H1 (cell line): ENCODE data around the gene CAMKMT. TPM values are rescaled to one million over a fixed set of nuclear protein-coding genes. Genes with fewer than 3 reads are reported as not detected.

Source experiments
- CTCF ChIA-PET: fragments of 300-600 bp; sonication (Branson Sonifier 250); formaldehyde crosslinking; loops from one replicate; lab custom pipeline; 2021; ENCODE audit not compliant: partially characterized antibody; lab: Charles Lee
- POLR2A ChIA-PET: fragments of 300-600 bp; sonication (Branson Sonifier 250); formaldehyde crosslinking; loops from one replicate; lab custom pipeline; 2021; ENCODE audit warnings: inconsistent platforms; ENCODE audit not compliant: partially characterized antibody; lab: Charles Lee
- DNase-seq, 2 experiments: peaks; one replicate each; pipeline versions ENCODE4 v3.0.0 to v3.0.0-alpha.2; 2010 to 2022; ENCODE audit warnings: low spot score in 2 of 2, low read depth in 1 of 2, mixed read lengths in 1 of 2
- FAIRE-seq: peaks from 2 replicates; lab custom pipeline; 2011; peaks lifted over from hg19 to GRCh38; lab: Jason Lieb, UNC
- H2AFZ ChIP-seq: 2 replicates; pipeline ENCODE4 v1.8.1; 2012; ENCODE audit warnings: low read length, inconsistent platforms
- H2AK5ac ChIP-seq: 2 replicates; pipeline ENCODE4 v1.6.1; 2013; ENCODE audit warnings: low read depth, low read length
- H2BK120ac ChIP-seq: replicated peaks from 2 replicates; pipeline ENCODE3; 2013; ENCODE audit warnings: low read depth, low read length, inconsistent platforms
- H2BK12ac ChIP-seq: 2 replicates; pipeline ENCODE4 v1.6.1; 2013; ENCODE audit warnings: low read depth, low read length
- H2BK15ac ChIP-seq: 2 replicates; pipeline ENCODE4 v1.6.1; 2013; ENCODE audit warnings: low read length
- H2BK20ac ChIP-seq: 2 replicates; pipeline ENCODE4 v1.6.1; 2013; ENCODE audit warnings: low read length
- H2BK5ac ChIP-seq: 2 replicates; pipeline ENCODE4 v1.6.1; 2013; ENCODE audit warnings: low read depth, low read length
- H3K14ac ChIP-seq: 2 replicates; pipeline ENCODE4 v1.6.1; 2013; ENCODE audit warnings: inconsistent platforms; ENCODE audit not compliant: insufficient read length
- H3K18ac ChIP-seq: 2 replicates; pipeline ENCODE4 v1.6.1; 2013; ENCODE audit warnings: low read length; ENCODE audit errors: extremely low read depth
- H3K23ac ChIP-seq: 2 replicates; pipeline ENCODE4 v1.6.1; 2013; ENCODE audit warnings: inconsistent platforms; ENCODE audit not compliant: insufficient read length
- H3K23me2 ChIP-seq: 2 replicates; pipeline ENCODE4 v1.6.1; 2013; ENCODE audit warnings: low read depth, low read length
- H3K27ac ChIP-seq: 2 replicates; pipeline ENCODE4 v1.6.1; 2011; ENCODE audit warnings: low read depth, low read length, inconsistent platforms
- H3K27me3 ChIP-seq, 4 experiments: replicated peaks in 1 of 4; 1 replicate in 1 of 4; 2 replicates in 3 of 4; pipeline versions ENCODE4 v1.6.1 to v1.8.1; 2011 to 2013; ENCODE audit warnings: low read length in 3 of 4, mild to moderate bottlenecking in 3 of 4, inconsistent platforms in 2 of 4, mixed read lengths in 2 of 4, moderate library complexity in 1 of 4; ENCODE audit not compliant: control insufficient read depth in 3 of 4, insufficient read depth in 3 of 4; ENCODE audit errors: extremely low read depth in 1 of 4
- H3K36me3 ChIP-seq, 4 experiments: 2 replicates each; pipeline versions ENCODE4 v1.6.1 to v1.8.1; 2011 to 2013; ENCODE audit warnings: mild to moderate bottlenecking in 4 of 4, low read length in 3 of 4, moderate library complexity in 2 of 4, control low read depth in 1 of 4, inconsistent platforms in 1 of 4; ENCODE audit not compliant: insufficient read depth in 4 of 4, control insufficient read depth in 2 of 4
- H3K4ac ChIP-seq: replicated peaks from 2 replicates; pipeline ENCODE3; 2013; ENCODE audit warnings: low read length, low read depth, mixed read lengths, inconsistent platforms; ENCODE audit not compliant: insufficient read length
- H3K4me1 ChIP-seq, 4 experiments: replicated peaks in 1 of 4; 1 replicate in 1 of 4; 2 replicates in 3 of 4; pipeline versions ENCODE4 v1.6.1 to v1.8.1; 2011 to 2013; ENCODE audit warnings: low read length in 3 of 4, inconsistent platforms in 2 of 4, mixed read lengths in 1 of 4; ENCODE audit not compliant: insufficient read depth in 4 of 4, control insufficient read depth in 3 of 4
- H3K4me2 ChIP-seq, 2 experiments: 2 replicates each; pipeline versions ENCODE4 v1.6.1 to v1.8.1; 2011 to 2013; ENCODE audit warnings: low read depth in 2 of 2, low read length in 2 of 2, control low read depth in 1 of 2, inconsistent platforms in 1 of 2, mild to moderate bottlenecking in 1 of 2; ENCODE audit not compliant: insufficient read depth in 1 of 2
- H3K4me3 ChIP-seq, 4 experiments: fragments of 200-600, 300-600 bp in 1 of 4; sonication (generic), shearing (Covaris generic), sonication (Bioruptor Twin) in 1 of 4; 2 replicates each; pipeline versions ENCODE4 v1.5.1 to v1.8.1; 2011 to 2016; ENCODE audit warnings: low read length in 4 of 4, low read depth in 3 of 4, control low read depth in 2 of 4, inconsistent platforms in 2 of 4, mild to moderate bottlenecking in 2 of 4, mixed read lengths in 1 of 4, moderate library complexity in 1 of 4; ENCODE audit not compliant: insufficient read depth in 2 of 4; ENCODE audit errors: extremely low read depth in 1 of 4
- H3K56ac ChIP-seq: replicated peaks from 2 replicates; pipeline ENCODE3; 2013; ENCODE audit warnings: low read depth, mild to moderate bottlenecking, mixed read lengths, low read length, inconsistent platforms; ENCODE audit not compliant: insufficient read length
- H3K79me1 ChIP-seq: 2 replicates; pipeline ENCODE4 v1.6.1; 2013; ENCODE audit warnings: low read depth, low read length, control low read depth
- H3K79me2 ChIP-seq, 2 experiments: 2 replicates each; pipeline versions ENCODE4 v1.6.1 to v1.8.1; 2012 to 2013; ENCODE audit warnings: low read length in 2 of 2, mild to moderate bottlenecking in 2 of 2, inconsistent platforms in 1 of 2; ENCODE audit not compliant: insufficient read depth in 2 of 2, control insufficient read depth in 1 of 2
- H3K9ac ChIP-seq, 4 experiments: replicated peaks in 1 of 4; 1 replicate in 1 of 4; 2 replicates in 3 of 4; pipeline versions ENCODE4 v1.6.1 to v1.8.1; 2011 to 2013; ENCODE audit warnings: low read depth in 3 of 4, low read length in 3 of 4, control low read depth in 2 of 4, mild to moderate bottlenecking in 2 of 4, moderate library complexity in 2 of 4, inconsistent platforms in 1 of 4; ENCODE audit errors: extremely low read depth in 1 of 4
- H3K9me3 ChIP-seq, 2 experiments: 2 replicates each; pipeline versions ENCODE4 v1.6.1 to v1.8.1; 2012 to 2013; ENCODE audit warnings: mild to moderate bottlenecking in 2 of 2, moderate library complexity in 2 of 2, control low read depth in 1 of 2, inconsistent platforms in 1 of 2, low read depth in 1 of 2, low read length in 1 of 2, mixed read lengths in 1 of 2; ENCODE audit not compliant: insufficient read depth in 2 of 2
- H4K20me1 ChIP-seq, 2 experiments: replicated peaks in 1 of 2; 2 replicates each; pipeline versions ENCODE3 to v1.8.1; 2011 to 2013; ENCODE audit warnings: inconsistent platforms in 2 of 2, low read length in 2 of 2, mild to moderate bottlenecking in 1 of 2; ENCODE audit not compliant: insufficient read depth in 2 of 2, control insufficient read depth in 1 of 2
- H4K5ac ChIP-seq: 2 replicates; pipeline ENCODE4 v1.6.1; 2013; ENCODE audit warnings: low read length, low read depth, mixed read lengths, inconsistent platforms; ENCODE audit not compliant: insufficient read length
- H4K8ac ChIP-seq: 2 replicates; pipeline ENCODE4 v1.8.0; 2013; ENCODE audit warnings: mild to moderate bottlenecking, moderate library complexity, low read length, inconsistent platforms; ENCODE audit not compliant: insufficient read depth; ENCODE audit errors: extremely low read depth
- H4K91ac ChIP-seq: replicated peaks from 2 replicates; pipeline ENCODE3; 2013; ENCODE audit warnings: low read length, mixed read lengths, inconsistent platforms; ENCODE audit not compliant: insufficient read length
- BACH1 ChIP-seq: IDR thresholded peaks from 2 replicates; pipeline ENCODE4 v1.6.1; 2012; ENCODE audit warnings: low read length, improper control_type of control experiment
- EZH2 ChIP-seq: fragments of 200-600 bp; sonication (generic); IDR thresholded peaks from 2 replicates; pipeline ENCODE4 v1.7.1; 2012; ENCODE audit warnings: low read depth, mild to moderate bottlenecking, moderate library complexity, low read length, inconsistent platforms; ENCODE audit not compliant: severe bottlenecking
- KDM1A ChIP-seq: fragments of 200-600, 300-600 bp; sonication (generic); IDR thresholded peaks from 2 replicates; pipeline ENCODE4 v1.7.1; 2016; ENCODE audit warnings: mild to moderate bottlenecking, low read length, borderline replicate concordance
- RNF2 ChIP-seq: fragments of 200-900, 300-1000 bp; sonication (generic); IDR thresholded peaks from 2 replicates; pipeline ENCODE4 v1.7.1; 2016; ENCODE audit warnings: borderline replicate concordance, low read depth, mild to moderate bottlenecking, antibody characterized with exemption, low read length; ENCODE audit not compliant: poor library complexity, severe bottlenecking; ENCODE audit errors: missing control alignments
- RXRA ChIP-seq: IDR thresholded peaks from 2 replicates; pipeline ENCODE4 v1.6.1; 2011; ENCODE audit warnings: low read depth, mild to moderate bottlenecking, low read length, moderate library complexity; ENCODE audit not compliant: insufficient read depth
- SIN3A ChIP-seq, 2 experiments: IDR thresholded peaks in 1 of 2; conservative IDR thresholded peaks in 1 of 2; 2 replicates each; pipeline ENCODE4 v1.6.1; 2011 to 2012; ENCODE audit warnings: low read length in 2 of 2, improper control_type of control experiment in 1 of 2, low read depth in 1 of 2, mild to moderate bottlenecking in 1 of 2
- SRF ChIP-seq: IDR thresholded peaks from 2 replicates; pipeline ENCODE4 v1.6.1; 2011; ENCODE audit warnings: mild to moderate bottlenecking, low read depth, low read length, moderate library complexity
- WGBS, 2 experiments: shearing (Covaris generic) in 1 of 2; methylation state at CpG; one replicate each; pipeline versions ENCODE4 v1.1.6 to v1.1.7; 2013 to 2015; ENCODE audit warnings: low lambda C conversion rate in 2 of 2, mixed read lengths in 2 of 2, inconsistent platforms in 1 of 2, low coverage in 1 of 2, missing lambda C conversion rate in 1 of 2; ENCODE audit not compliant: insufficient replicate concordance in 2 of 2, insufficient coverage in 1 of 2, insufficient read length in 1 of 2; ENCODE audit errors: extremely low coverage in 1 of 2, missing lambda C conversion rate in 1 of 2; 5-methylcytosine and 5-hydroxymethylcytosine counted together
- polyA plus RNA-seq, 7 experiments: library from polyadenylated mRNA; depleted of rRNA in 3 of 7; stranded (reverse) in 5 of 7; unstranded in 2 of 7; fragments of >200 nt in 5 of 7; fragments of 200-250 nt in 2 of 7; gene quantifications; 1 replicate in 5 of 7; 2 replicates in 1 of 7; 4 replicates in 1 of 7; pipeline versions ENCODE4 v1.2.1 to v1.2.3, GENCODE V29; 2011 to 2013; ENCODE audit warnings: missing spikeins in 2 of 7, mixed read lengths in 2 of 7
- total RNA-seq: library from RNA; stranded (reverse); fragmentation: NEBNext Ultra II Directional; extraction: Animal tissue kit (Norgen Biotek cat#: 25700); gene quantifications from 2 replicates; pipeline ENCODE4 v1.2.1, GENCODE V29; 2021

CAMKMT gene
- total and polyA plus RNA-seq, 2 of the 8 experiments (the other 6 are each of a cell fraction or from before 2014, with no cell fraction given), result 14.7 to 22.4 TPM

- ChIA-PET CTCF (interaction anchor here (0.8 to 3.5 kb wide), 5 partner anchors 12 to 322 kb away, joined by 3 to 15 read pairs (median 3); no protein-coding TSS in a partner anchor), POLR2A (interaction anchor here (0.8 to 9.8 kb wide), 15 partner anchors 13 to 441 kb away, joined by 3 to 84 read pairs (median 3); partner anchors contain the start of genes CAMKMT and PREPL)
- H3K9ac ChIP-seq, result peak overlapping the region in 3 of 4 experiments; percentile 39 to 52 (median 49); a peak in 5 of 7 replicates
Measured at GRCh38 chr2:44801841-44802776, 440.4 kb downstream of the CAMKMT start.

More at GRCh38 chr2:44801841-44802776, 440.4 kb downstream of the CAMKMT start:
- no peak overlapping the region for H2AK5ac ChIP-seq
- H3K9me3 ChIP-seq, result no peaks in the 10 kb centered on the region
- 1% methylated on average over 44 of the region's 67 CpGs; no CpG with 5 or more reads in 1 of the 2 experiments for WGBS, 2 experiments
- H3K79me1 ChIP-seq, result no peaks in the 10 kb centered on the region
- no peak overlapping the region for H3K4ac ChIP-seq
- H3K4me3 ChIP-seq, result peak overlapping the region; percentile 33 to 65 (median 44)
- H4K5ac ChIP-seq, result peak overlapping the region; percentile 62
- peak overlapping the region; percentile 43 for H3K56ac ChIP-seq
- H3K4me2 ChIP-seq, result peak overlapping the region; percentile 76 to 87
- H2BK12ac ChIP-seq, result peak overlapping the region; percentile 63; the same call in 1 of the 2 replicates
- peak overlapping the region; percentile 90 for H4K8ac ChIP-seq
- no peak overlapping the region for H3K23ac ChIP-seq
- H2BK5ac ChIP-seq, result peak overlapping the region; percentile 68; the same call in 1 of the 2 replicates
- DNase-seq (peak in 1 of 2 experiments; percentile 77), FAIRE-seq (no peak)
- 0 out of 2 replicates have a peak overlapping the region, but pooled peaks have one; percentile 15 for H2BK20ac ChIP-seq
- TF ChIP-seq EZH2 (peak; percentile 30), SIN3A (conservative IDR thresholded peaks at IDR 0.05 in 1 of 2, IDR thresholded peaks at IDR 0.05 in 1 of 2; ENCODE audit: low read depth in 1 of 2, low read length in 2 of 2) (peak in 1 of 2 experiments; percentile 12; a peak in 1 of 4 replicates), KDM1A (no peak), SRF (no peak), RXRA (no peak), BACH1 (no peak), RNF2 (no peak)
- peak overlapping the region; percentile 68; the same call in 1 of the 2 replicates for H3K27ac ChIP-seq
- no peaks in the 10 kb centered on the region for H4K20me1 ChIP-seq
- peak overlapping the region; percentile 63 for H4K91ac ChIP-seq
- H3K79me2 ChIP-seq, result no peaks in the 10 kb centered on the region
- peaks cover 10% of the 10 kb centered on the region for H3K23me2 ChIP-seq
- peak overlapping the region; percentile 91 for H2BK120ac ChIP-seq
- no peak overlapping the region for H2AFZ ChIP-seq
- H2BK15ac ChIP-seq, result no peak overlapping the region
- H3K36me3 ChIP-seq, result no peaks in the 10 kb centered on the region
- H3K18ac ChIP-seq, result peak overlapping the region; percentile 91
- H3K14ac ChIP-seq, result no peak overlapping the region
- peaks cover 10 to 41% (median 36%) of the 10 kb centered on the region in 4 experiments for H3K4me1 ChIP-seq
- H3K27me3 ChIP-seq, result peaks cover 0 to 5% (median 2%) of the 10 kb centered on the region in 4 experiments; a peak in 3 of 7 replicates
